Activated T-cell treated with anti-CD3 and anti-CD28 coated beads for 4 hours (primary cell): Measurements from ENCODE around the gene GRIN1.
A peak's percentile ranks its signal among the peaks of the same experiment; 100 is the strongest.

ENCODE experiments used
- DNase-seq: peaks from one replicate; pipeline ENCODE4 v3.0.0-alpha.2; 2020

The GRIN1 gene

GRCh38 chr9:137138722-137139467 is at the start of gene GRIN1:
Gene GRIN1, plus strand, starts transcription at chr9:137139154. Its CDS starts 333 bp downstream, at chr9:137139487.
- DNase-seq: no peak

DNA sequence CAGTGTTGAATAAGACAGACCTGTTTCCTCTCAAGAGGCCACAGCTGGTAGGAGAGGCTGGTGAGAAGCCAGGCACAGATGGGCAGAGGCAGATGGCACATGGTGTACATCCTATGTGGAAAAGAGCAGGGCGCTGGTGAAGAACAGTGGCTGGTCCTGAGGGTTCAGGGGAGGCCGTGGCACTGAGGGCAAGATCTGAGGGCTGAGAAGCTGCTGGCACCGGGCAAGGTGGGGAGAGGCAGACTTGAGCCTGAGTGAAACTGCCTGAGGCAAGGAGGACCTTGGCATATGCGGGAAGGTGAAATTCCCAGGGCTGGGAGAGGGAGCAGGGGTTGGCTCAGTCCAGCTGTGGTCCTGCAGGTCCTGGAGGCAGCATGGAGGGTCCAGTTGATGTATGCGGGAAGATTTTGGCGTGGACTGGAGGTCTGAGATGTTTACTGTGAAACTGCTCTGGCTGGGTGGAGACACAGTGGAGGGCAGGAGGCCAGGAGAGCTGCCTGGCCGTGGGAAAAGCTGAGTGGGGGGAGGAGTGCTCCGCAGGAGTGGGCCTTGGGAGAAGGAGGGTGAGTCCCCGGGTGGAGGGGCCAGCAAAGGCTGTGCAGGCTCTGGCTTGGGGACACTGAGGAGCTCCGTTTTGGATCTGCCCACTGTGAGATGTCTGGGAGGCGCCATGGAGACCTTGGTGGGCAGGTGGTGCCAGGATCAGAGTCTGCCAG is 49.6 kb upstream of the GRIN1 start:
- DNase-seq: no peak

DNA sequence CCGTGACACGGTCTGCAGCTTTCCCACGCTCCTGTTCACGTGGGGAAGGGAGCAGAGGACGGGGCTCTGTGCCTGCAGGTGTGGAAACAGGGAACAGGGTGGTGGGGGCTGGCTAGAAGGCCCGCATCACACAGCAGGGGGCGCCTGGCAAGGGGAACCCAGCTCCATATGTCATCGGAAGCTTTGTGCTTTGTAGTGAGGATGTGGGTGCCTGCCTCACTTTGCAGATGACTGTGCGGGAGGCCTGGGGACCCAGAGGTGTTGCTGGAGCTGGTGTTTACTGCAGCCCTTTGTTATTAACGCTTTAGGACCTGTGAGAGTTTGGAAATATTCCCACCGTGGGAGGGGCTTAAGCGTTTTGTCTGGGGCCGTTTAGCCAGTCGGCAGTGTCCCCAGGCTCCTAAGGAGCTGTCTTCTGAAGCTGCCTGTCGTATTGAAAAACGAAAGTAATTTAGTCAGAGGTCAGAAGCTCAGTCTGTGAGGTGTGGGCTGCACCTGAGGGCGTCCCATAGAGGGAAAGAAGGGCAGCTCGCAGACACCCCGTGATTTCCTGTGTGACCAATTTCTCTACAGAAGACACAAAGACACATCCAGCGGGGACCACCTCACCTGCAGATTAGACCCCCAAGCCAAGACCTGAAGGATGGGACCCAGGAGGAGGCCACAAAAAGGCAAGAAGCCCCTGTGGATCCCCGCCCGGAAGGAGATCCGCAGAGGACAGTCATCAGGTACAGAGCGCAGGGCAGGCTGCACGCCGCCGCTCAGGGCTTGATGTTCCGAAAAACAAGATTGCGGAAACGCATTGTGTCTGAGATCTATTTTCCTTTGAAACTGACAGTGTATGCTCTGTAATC is 43.1 kb upstream of the GRIN1 start:
- DNase-seq: peak; percentile 76

DNA sequence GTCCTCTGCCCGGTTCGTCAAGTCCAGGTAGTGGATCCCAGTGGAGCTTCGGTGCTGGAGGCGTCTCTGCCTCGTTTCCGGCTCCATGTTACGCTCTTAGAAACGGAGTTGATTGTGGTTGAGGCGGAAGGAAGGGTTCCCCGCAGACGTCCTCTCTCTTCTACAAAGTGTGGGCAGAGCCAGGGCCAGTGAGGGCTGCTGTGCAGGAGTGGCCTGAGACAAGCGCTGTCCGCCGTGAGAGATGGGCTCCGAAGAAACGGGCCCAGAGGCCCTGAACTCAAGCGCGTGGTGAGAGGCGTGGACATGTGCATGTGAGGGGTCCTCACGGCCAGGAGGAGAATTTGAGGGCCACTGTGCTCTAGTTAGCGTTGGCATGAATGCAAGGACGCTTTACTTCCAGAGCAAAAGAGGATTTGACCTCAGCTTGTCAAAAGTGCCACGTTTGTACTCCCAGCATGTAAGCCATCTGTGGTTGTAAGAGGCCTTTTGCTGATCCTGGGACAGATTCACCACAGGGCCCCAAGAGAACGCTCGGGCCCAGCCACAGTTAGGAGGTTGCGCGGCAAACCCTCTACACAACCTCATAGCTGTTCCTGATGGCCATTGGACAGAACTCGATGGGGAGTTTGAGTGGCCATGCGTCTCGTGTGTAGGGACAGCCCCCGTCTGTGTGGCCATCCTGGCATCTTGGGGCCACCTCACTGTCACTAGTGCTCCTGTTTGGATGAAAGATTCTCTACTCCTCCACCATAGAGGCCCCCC is 42.0 kb upstream of the GRIN1 start:
- DNase-seq: no peak

GRCh38 chr9:137097761-137098462 is 41.0 kb upstream of the GRIN1 start:
- no peak for DNase-seq

- no peak for DNase-seq
Measured at GRCh38 chr9:137099231-137099630, 39.7 kb upstream of the GRIN1 start.

- DNase-seq: no peak
Measured at GRCh38 chr9:137103206-137103999, 35.6 kb upstream of the GRIN1 start.

DNA sequence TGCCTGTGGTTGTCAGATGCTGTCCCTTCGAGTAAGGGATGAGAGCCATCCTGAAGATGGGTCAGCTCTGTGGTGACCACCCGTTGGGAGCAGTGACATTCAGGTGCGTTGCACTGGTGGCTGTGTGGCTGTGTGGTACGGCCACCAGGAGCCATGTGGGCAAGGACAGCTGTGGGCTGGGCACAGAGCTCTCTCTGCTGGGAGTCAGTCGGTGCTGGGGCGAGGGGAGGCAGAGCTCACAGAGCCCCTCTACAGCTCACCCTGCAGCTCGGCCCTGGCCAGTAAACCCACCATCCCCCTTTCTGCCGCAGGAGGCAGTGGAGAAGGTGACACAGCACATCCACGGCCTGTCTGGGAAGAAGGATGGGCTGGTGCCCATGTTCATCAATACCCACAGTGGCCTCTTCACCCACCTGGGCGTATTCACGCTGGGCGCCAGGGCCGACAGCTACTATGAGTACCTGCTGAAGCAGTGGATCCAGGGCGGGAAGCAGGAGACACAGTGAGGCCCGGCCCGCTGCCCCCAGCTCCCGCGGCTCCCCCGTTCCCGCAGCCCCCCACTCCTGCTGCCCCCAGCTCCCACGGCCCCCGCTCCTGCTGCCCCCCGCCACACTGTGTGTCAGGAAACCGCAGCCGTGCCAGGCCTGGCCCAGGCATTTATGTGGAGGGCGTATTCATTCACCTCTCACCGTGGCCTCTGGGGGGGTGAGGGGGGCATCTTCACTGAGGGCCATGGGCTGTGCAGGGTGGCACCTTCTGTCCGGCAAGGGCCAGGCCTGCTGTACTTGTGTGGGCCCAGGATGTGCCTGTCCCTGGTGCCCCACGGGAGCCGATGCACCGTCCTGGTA is 32.9 kb upstream of the GRIN1 start:
- no peak for DNase-seq

DNA sequence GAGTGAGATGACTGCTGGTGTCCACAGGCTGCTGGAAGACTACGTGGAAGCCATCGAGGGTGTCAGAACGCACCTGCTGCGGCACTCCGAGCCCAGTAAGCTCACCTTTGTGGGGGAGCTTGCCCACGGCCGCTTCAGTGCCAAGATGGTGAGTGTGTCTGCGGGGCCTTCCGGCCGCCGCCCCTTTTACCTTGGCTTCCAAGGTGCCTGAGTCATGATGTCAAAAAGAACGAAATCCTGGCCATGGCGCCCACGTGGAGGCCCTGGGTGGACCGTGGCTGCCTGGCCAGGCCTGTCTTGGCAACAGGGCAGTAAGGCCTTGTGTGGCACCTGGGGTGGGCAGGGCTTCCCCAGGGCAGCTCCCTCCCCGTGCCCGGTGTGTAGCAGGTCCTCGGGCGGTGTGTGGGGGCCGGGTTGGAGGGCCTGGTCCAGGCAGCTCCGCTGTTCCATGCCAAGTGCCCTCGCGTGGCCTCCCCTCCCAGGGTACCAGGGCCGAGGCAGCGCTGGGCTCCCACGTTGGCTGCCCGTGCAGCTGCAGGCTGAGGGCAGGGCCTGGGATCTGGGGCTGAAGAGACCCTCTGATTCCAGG is 32.2 kb upstream of the GRIN1 start:
- no peak for DNase-seq

DNA sequence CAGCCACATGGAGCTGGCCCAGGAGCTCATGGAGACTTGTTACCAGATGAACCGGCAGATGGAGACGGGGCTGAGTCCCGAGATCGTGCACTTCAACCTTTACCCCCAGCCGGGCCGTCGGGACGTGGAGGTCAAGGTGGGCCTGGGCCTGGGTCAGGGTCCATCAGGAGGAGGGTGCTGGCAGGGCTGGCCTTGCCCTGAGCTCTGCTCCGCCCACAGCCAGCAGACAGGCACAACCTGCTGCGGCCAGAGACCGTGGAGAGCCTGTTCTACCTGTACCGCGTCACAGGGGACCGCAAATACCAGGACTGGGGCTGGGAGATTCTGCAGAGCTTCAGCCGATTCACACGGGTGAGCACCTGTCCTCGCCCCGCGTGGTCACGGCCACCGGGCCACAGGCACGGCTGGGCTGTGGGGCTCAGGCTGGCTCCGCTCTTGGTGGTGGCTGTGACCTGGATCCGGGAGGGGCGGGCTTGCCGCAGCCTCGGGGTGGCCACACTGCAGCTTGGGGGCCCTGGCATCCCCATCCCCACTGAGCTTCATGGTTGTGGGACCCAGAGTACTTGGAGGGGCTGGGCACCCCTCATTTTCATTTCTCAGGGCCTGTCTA is 31.5 kb upstream of the GRIN1 start:
- DNase-seq: no peak

GRCh38 chr9:137107982-137108381 is 31.0 kb upstream of the GRIN1 start:
- DNase-seq: no peak

- DNase-seq: no peak
Measured at GRCh38 chr9:137108608-137109249, 30.2 kb upstream of the GRIN1 start.

GRCh38 chr9:137109250-137110146 is 29.5 kb upstream of the GRIN1 start:
- no peak for DNase-seq

- no peak for DNase-seq
Measured at GRCh38 chr9:137110147-137110910, 28.6 kb upstream of the GRIN1 start.

- DNase-seq: no peak
Measured at GRCh38 chr9:137110911-137111787, 27.8 kb upstream of the GRIN1 start.
